ENCODE data around the gene LAIR2.

Gene LAIR2

DNA sequence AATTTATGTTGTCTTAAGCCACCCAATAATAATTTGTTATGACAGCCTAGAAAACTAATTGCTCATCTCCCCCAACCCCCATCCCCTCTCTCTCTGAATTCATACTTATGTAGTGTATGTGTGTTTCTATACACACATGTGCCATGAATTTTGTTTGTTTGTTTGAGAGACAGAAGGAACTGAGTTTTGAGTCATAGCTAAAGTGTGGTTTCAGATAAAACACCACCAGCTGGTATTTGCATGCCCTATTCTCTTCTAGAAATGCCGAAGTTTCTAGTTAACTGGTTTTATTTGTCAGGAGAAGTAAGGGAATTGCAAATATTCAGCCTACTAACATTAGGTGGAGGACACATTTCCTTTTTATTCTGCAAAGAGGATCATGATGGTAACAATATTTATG lies 53.6 kb downstream of the LAIR2 start:
- ATAC-seq (ENCODE audit: insufficient read depth, low read depth) (no peak), DNase-seq (no peak)
- Histone ChIP-seq H2AFZ (ENCODE audit: low read depth, low read length) (no peak overlapping the region), H4K20me1 (ENCODE audit: insufficient read depth, low read length) (no peaks in the 10 kb centered on the region), H3K27ac (ENCODE audit: low read length) (no peak overlapping the region), H3K27me3 (ENCODE audit: insufficient read depth, low read length, poor library complexity) (peaks cover 3% of the 10 kb centered on the region), H3K9me3 (ENCODE audit: insufficient read depth, low read length, severe bottlenecking) (no peaks in the 10 kb centered on the region), H3K9ac (ENCODE audit: low read depth, low read length) (no peak overlapping the region), H3K4me3 (ENCODE audit: low read depth in 1 of 2, low read length in 2 of 2) (no peak overlapping the region), H3K4me2 (ENCODE audit: insufficient read depth, low read length) (no peak overlapping the region), H3K36me3 (ENCODE audit: insufficient read depth, low read length) (no peaks in the 10 kb centered on the region), H3K79me2 (ENCODE audit: insufficient read depth, low read length) (no peaks in the 10 kb centered on the region), H3K4me1 (ENCODE audit: insufficient read depth, low read length) (no peaks in the 10 kb centered on the region)
- TF ChIP-seq EZH2 (IDR thresholded peaks at IDR 0.05; ENCODE audit: borderline replicate concordance, low read depth, low read length, severe bottlenecking), result no peak
- TF ChIP-seq, protein P1, sequence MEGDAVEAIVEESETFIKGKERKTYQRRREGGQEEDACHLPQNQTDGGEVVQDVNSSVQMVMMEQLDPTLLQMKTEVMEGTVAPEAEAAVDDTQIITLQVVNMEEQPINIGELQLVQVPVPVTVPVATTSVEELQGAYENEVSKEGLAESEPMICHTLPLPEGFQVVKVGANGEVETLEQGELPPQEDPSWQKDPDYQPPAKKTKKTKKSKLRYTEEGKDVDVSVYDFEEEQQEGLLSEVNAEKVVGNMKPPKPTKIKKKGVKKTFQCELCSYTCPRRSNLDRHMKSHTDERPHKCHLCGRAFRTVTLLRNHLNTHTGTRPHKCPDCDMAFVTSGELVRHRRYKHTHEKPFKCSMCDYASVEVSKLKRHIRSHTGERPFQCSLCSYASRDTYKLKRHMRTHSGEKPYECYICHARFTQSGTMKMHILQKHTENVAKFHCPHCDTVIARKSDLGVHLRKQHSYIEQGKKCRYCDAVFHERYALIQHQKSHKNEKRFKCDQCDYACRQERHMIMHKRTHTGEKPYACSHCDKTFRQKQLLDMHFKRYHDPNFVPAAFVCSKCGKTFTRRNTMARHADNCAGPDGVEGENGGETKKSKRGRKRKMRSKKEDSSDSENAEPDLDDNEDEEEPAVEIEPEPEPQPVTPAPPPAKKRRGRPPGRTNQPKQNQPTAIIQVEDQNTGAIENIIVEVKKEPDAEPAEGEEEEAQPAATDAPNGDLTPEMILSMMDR (IDR thresholded peaks at IDR 0.05; ENCODE audit: borderline replicate concordance, extremely low read depth, low read length, poor library complexity, severe bottlenecking), result no peak

DNA sequence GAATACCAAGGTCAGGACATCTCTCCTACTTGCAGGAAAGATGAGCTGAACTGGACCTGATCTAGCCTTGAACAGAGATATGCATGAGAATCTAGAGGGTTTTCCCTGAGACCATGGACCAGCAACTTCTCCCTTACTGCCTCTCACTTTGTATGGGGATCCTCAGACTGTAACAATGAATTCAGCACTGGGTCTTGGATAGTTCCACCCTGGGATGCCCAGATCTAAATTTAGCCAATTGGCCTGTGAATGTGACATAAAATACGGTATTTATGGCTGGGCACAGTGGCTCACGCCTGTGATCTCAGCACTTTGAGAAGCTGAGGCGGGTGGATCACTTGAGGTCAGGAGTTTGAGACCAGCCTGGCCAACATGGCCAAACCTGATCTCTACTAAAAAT lies 55.7 kb downstream of the LAIR2 start:
- H3K27me3 ChIP-seq (ENCODE audit: insufficient read depth, low read length, poor library complexity), result no peaks in the 10 kb centered on the region
- no peaks in the 10 kb centered on the region for H3K36me3 ChIP-seq (ENCODE audit: insufficient read depth, low read length)
- no peak overlapping the region for H3K4me2 ChIP-seq (ENCODE audit: insufficient read depth, low read length)
- TF ChIP-seq EZH2 (IDR thresholded peaks at IDR 0.05; ENCODE audit: borderline replicate concordance, low read depth, low read length, severe bottlenecking), result no peak
- TF ChIP-seq, protein P1 (IDR thresholded peaks at IDR 0.05; ENCODE audit: borderline replicate concordance, extremely low read depth, low read length, poor library complexity, severe bottlenecking), result no peak
- no peaks in the 10 kb centered on the region for H3K4me1 ChIP-seq (ENCODE audit: insufficient read depth, low read length)
- H3K9me3 ChIP-seq (ENCODE audit: insufficient read depth, low read length, severe bottlenecking), result no peaks in the 10 kb centered on the region
- H3K27ac ChIP-seq (ENCODE audit: low read length), result no peak overlapping the region
- H4K20me1 ChIP-seq (ENCODE audit: insufficient read depth, low read length), result no peaks in the 10 kb centered on the region
- DNase-seq (no peak), ATAC-seq (ENCODE audit: insufficient read depth, low read depth) (no peak)
- no peak overlapping the region for H3K4me3 ChIP-seq (ENCODE audit: low read depth in 1 of 2, low read length in 2 of 2)
- no peak overlapping the region for H2AFZ ChIP-seq (ENCODE audit: low read depth, low read length)
- no peak overlapping the region for H3K9ac ChIP-seq (ENCODE audit: low read depth, low read length)
- H3K79me2 ChIP-seq (ENCODE audit: insufficient read depth, low read length), result no peaks in the 10 kb centered on the region
